ENCODE data around the gene CDON. TPM values are rescaled to one million over a fixed set of nuclear protein-coding genes. Genes with fewer than 3 reads are reported as not detected.

The CDON gene
- total RNA-seq, 1 experiment from 2014 or later = 10.1 TPM

GRCh38 chr11:125923012-125923579 lies 139.6 kb downstream of the CDON start:
- Histone ChIP-seq H3K79me2 (ENCODE audit: low read length) (no peaks in the 10 kb centered on the region), H3K36me3 (ENCODE audit: low read depth, low read length) (no peaks in the 10 kb centered on the region), H3K4me3 (ENCODE audit: low read length) (no peak overlapping the region), H3K9me3 (ENCODE audit: low read length) (no peaks in the 10 kb centered on the region), H3F3A (ENCODE audit: low read length, unreplicated experiment) (no peaks in the 10 kb centered on the region), H2AFZ (ENCODE audit: low read length) (no peak overlapping the region), H3K27ac (ENCODE audit: low read length) (no peak overlapping the region), H4K20me1 (ENCODE audit: low read length) (no peaks in the 10 kb centered on the region), H3K4me1 (ENCODE audit: insufficient read depth, low read length) (no peaks in the 10 kb centered on the region), H3K27me3 (ENCODE audit: low read length) (peaks cover 6% of the 10 kb centered on the region; the same call in 1 of the 2 replicates), H3K9me2 (replicated peaks; ENCODE audit: low read length) (no peaks in the 10 kb centered on the region), H3K4me2 (ENCODE audit: low read length) (no peak overlapping the region), H3K9ac (ENCODE audit: low read length) (no peak overlapping the region)
- ATAC-seq (peak; percentile 86), DNase-seq (peak; percentile 94)
- BruUV-seq (replicated peaks) = no TSS peak
- POLR2A ChIA-PET (ENCODE audit: unreplicated experiment) = no interaction called here
- intact Hi-C loops (cut with micrococcal nuclease) = loop anchor here (1.0 to 10.0 kb wide), 3 partner anchors 138 to 271 kb away; no protein-coding TSS in a partner anchor
- CTCF ChIA-PET = interaction anchor here (0.8 to 1.4 kb wide), 2 partner anchors 191 to 271 kb away, joined by 3 to 8 read pairs; no protein-coding TSS in a partner anchor
- TF ChIP-seq, protein P1, sequence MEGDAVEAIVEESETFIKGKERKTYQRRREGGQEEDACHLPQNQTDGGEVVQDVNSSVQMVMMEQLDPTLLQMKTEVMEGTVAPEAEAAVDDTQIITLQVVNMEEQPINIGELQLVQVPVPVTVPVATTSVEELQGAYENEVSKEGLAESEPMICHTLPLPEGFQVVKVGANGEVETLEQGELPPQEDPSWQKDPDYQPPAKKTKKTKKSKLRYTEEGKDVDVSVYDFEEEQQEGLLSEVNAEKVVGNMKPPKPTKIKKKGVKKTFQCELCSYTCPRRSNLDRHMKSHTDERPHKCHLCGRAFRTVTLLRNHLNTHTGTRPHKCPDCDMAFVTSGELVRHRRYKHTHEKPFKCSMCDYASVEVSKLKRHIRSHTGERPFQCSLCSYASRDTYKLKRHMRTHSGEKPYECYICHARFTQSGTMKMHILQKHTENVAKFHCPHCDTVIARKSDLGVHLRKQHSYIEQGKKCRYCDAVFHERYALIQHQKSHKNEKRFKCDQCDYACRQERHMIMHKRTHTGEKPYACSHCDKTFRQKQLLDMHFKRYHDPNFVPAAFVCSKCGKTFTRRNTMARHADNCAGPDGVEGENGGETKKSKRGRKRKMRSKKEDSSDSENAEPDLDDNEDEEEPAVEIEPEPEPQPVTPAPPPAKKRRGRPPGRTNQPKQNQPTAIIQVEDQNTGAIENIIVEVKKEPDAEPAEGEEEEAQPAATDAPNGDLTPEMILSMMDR (conservative IDR thresholded peaks at IDR 0.05; ENCODE audit: low read depth, low read length) = peak; percentile 93
- TF ChIP-seq EZH2phosphoT487 (IDR thresholded peaks at IDR 0.05; ENCODE audit: borderline replicate concordance, low read length) (no peak), EZH2 (IDR thresholded peaks at IDR 0.05; ENCODE audit: low read length, unreplicated experiment) (no peak)

DNA sequence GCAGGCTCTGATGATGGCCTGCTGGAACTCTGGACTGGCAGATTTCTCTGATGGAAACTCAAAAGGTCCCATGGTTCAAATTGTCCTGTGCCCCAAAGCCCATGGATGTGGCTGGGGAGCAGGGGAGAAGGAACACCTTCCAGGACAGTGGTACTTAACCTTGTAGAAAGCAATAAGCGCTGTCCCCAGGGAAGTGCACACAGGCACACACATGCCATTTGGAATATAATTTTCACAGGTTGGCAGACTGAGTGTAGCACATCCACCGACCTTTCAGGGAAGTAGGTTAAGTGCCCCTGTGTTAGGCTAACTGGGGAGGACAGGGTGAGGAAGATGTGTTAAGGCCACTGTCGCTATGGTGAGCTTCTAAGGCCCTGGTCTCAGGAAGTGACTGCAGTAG lies 140.5 kb downstream of the CDON start:
- ATAC-seq (no peak), DNase-seq (no peak)
- CTCF ChIA-PET = no interaction called here
- Histone ChIP-seq H3K9me2 (replicated peaks; ENCODE audit: low read length) (no peaks in the 10 kb centered on the region), H3F3A (ENCODE audit: low read length, unreplicated experiment) (no peaks in the 10 kb centered on the region), H4K20me1 (ENCODE audit: low read length) (no peaks in the 10 kb centered on the region), H3K9me3 (ENCODE audit: low read length) (no peaks in the 10 kb centered on the region), H3K27ac (ENCODE audit: low read length) (no peak overlapping the region), H3K4me3 (ENCODE audit: low read length) (no peak overlapping the region), H3K27me3 (ENCODE audit: low read length) (peaks cover 10% of the 10 kb centered on the region; the same call in 1 of the 2 replicates), H3K4me1 (ENCODE audit: insufficient read depth, low read length) (no peaks in the 10 kb centered on the region), H3K79me2 (ENCODE audit: low read length) (no peaks in the 10 kb centered on the region), H3K4me2 (ENCODE audit: low read length) (no peak overlapping the region), H2AFZ (ENCODE audit: low read length) (no peak overlapping the region), H3K36me3 (ENCODE audit: low read depth, low read length) (no peaks in the 10 kb centered on the region), H3K9ac (ENCODE audit: low read length) (no peak overlapping the region)
- no peak for TF ChIP-seq EZH2 (IDR thresholded peaks at IDR 0.05; ENCODE audit: low read length, unreplicated experiment)
- TF ChIP-seq, protein P1 (conservative IDR thresholded peaks at IDR 0.05; ENCODE audit: low read depth, low read length) = no peak
- no peak for TF ChIP-seq EZH2phosphoT487 (IDR thresholded peaks at IDR 0.05; ENCODE audit: borderline replicate concordance, low read length)
- intact Hi-C loops (cut with micrococcal nuclease) = loop anchor here (10.0 kb wide), 1 partner anchor 193 kb away; no protein-coding TSS in a partner anchor
- POLR2A ChIA-PET (ENCODE audit: unreplicated experiment) = interaction anchor here (0.6 kb wide), 1 partner anchor 183 kb away, joined by 5 read pairs; no protein-coding TSS in a partner anchor
- BruUV-seq (replicated peaks) = no TSS peak

DNA sequence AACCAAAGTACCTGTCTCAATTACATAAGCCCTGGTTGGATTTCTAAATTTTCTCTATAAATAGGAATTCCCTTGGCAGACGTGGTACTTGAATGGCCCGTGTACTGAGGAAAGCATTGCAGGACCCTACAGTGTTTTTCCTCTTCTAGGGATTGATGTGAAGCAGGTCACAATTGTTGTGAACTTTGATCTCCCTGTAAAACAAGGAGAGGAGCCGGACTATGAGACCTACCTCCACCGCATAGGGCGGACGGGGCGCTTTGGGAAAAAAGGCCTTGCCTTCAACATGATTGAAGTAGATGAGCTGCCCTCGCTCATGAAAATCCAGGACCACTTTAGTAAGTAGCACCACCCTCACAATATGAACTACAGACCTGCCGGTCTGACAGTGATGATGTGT lies 141.6 kb downstream of the CDON start:
- Histone ChIP-seq H3K4me3 (ENCODE audit: low read length) (no peak overlapping the region), H3K27ac (ENCODE audit: low read length) (no peak overlapping the region), H3K4me1 (ENCODE audit: insufficient read depth, low read length) (no peaks in the 10 kb centered on the region), H3K9me3 (ENCODE audit: low read length) (no peaks in the 10 kb centered on the region), H3K9ac (ENCODE audit: low read length) (no peak overlapping the region), H3K36me3 (ENCODE audit: low read depth, low read length) (no peaks in the 10 kb centered on the region), H3K27me3 (ENCODE audit: low read length) (peaks cover 20% of the 10 kb centered on the region), H4K20me1 (ENCODE audit: low read length) (no peaks in the 10 kb centered on the region), H3K79me2 (ENCODE audit: low read length) (no peaks in the 10 kb centered on the region), H2AFZ (ENCODE audit: low read length) (no peak overlapping the region), H3K4me2 (ENCODE audit: low read length) (no peak overlapping the region), H3F3A (ENCODE audit: low read length, unreplicated experiment) (no peaks in the 10 kb centered on the region), H3K9me2 (replicated peaks; ENCODE audit: low read length) (no peaks in the 10 kb centered on the region)
- intact Hi-C loops (cut with micrococcal nuclease) = loop anchor here (10.0 kb wide), 1 partner anchor 194 kb away; no protein-coding TSS in a partner anchor
- ATAC-seq (no peak), DNase-seq (no peak)
- TF ChIP-seq EZH2 (IDR thresholded peaks at IDR 0.05; ENCODE audit: low read length, unreplicated experiment) (no peak), EZH2phosphoT487 (IDR thresholded peaks at IDR 0.05; ENCODE audit: borderline replicate concordance, low read length) (no peak)
- TF ChIP-seq, protein P1 (conservative IDR thresholded peaks at IDR 0.05; ENCODE audit: low read depth, low read length) = no peak
- no TSS peak for BruUV-seq (replicated peaks)
- CTCF ChIA-PET = no interaction called here
- POLR2A ChIA-PET (ENCODE audit: unreplicated experiment) = no interaction called here
